NCI-H128 (cell line): ENCODE measurements around the gene SWT1.
"Not testable (repeated sequence)": the region's sequence is repeated elsewhere in the genome, so short reads cannot be mapped to it uniquely, and the experiment has no call there.

Experiments used
- DNase-seq: peaks from one replicate; lab custom pipeline; 2025; ENCODE audit not compliant: unreplicated experiment; lab: John Stamatoyannopoulos, UW

The SWT1 gene

GRCh38 chr1:185318431-185319138, 161.6 kb downstream of the SWT1 start:
- DNase-seq, result no peak

GRCh38 chr1:185319139-185319475, 162.1 kb downstream of the SWT1 start:
- DNase-seq, result no peak

GRCh38 chr1:185321104-185321503, 164.1 kb downstream of the SWT1 start:
- DNase-seq, result not testable (repeated sequence)

- DNase-seq, result not testable (repeated sequence)
These were observed 164.8 kb downstream of the SWT1 start for GRCh38 chr1:185321653-185322221.

GRCh38 chr1:185322636-185323035, 165.7 kb downstream of the SWT1 start:
- DNase-seq, result no peak

GRCh38 chr1:185324118-185324517, 167.2 kb downstream of the SWT1 start:
- no peak for DNase-seq

- no peak for DNase-seq
These were observed 168.4 kb downstream of the SWT1 start for GRCh38 chr1:185325413-185325812.

- DNase-seq, result no peak
These were observed 171.3 kb downstream of the SWT1 start for GRCh38 chr1:185328255-185328654.

GRCh38 chr1:185334182-185334581, 177.2 kb downstream of the SWT1 start:
- DNase-seq, result no peak

GRCh38 chr1:185337246-185337645, 180.3 kb downstream of the SWT1 start:
- no peak for DNase-seq

GRCh38 chr1:185338719-185339622, 182.0 kb downstream of the SWT1 start:
- no peak for DNase-seq

GRCh38 chr1:185341196-185341781, 184.3 kb downstream of the SWT1 start:
- DNase-seq, result no peak
